AG09309 (cell line): Measurements from ENCODE around the gene RRAGD.
A peak's percentile ranks its signal among the peaks of the same experiment; 100 is the strongest.

ENCODE experiments used
- DNase-seq: peaks from one replicate; pipeline ENCODE4 v3.0.0-alpha.2; 2010; ENCODE audit warnings: low read depth
- H3K4me3 ChIP-seq: 2 replicates; pipeline ENCODE4 v1.5.1; 2011; ENCODE audit warnings: mild to moderate bottlenecking, low read depth, low read length, moderate library complexity; ENCODE audit not compliant: control insufficient read depth
- CTCF ChIP-seq: IDR thresholded peaks from 2 replicates; pipeline ENCODE4 v1.5.1; 2011; ENCODE audit warnings: mild to moderate bottlenecking, low read depth, low read length, inconsistent platforms; ENCODE audit not compliant: insufficient read depth, control insufficient read depth; ENCODE audit errors: missing control alignments

RRAGD gene

GRCh38 chr6:89359561-89359960 lies 52.5 kb downstream of the RRAGD start:
- no peak overlapping the region for H3K4me3 ChIP-seq
- no peak for TF ChIP-seq CTCF
- DNase-seq = no peak

GRCh38 chr6:89357390-89357789 lies 54.7 kb downstream of the RRAGD start:
- no peak overlapping the region for H3K4me3 ChIP-seq
- DNase-seq = no peak
- no peak for TF ChIP-seq CTCF

GRCh38 chr6:89356642-89357170 lies 55.4 kb downstream of the RRAGD start:
- no peak for DNase-seq
- no peak for TF ChIP-seq CTCF
- no peak overlapping the region for H3K4me3 ChIP-seq

- no peak for DNase-seq
- TF ChIP-seq CTCF = no peak
- H3K4me3 ChIP-seq = no peak overlapping the region
These were observed 56.4 kb downstream of the RRAGD start for GRCh38 chr6:89355511-89356194.

GRCh38 chr6:89353702-89354392 lies 58.2 kb downstream of the RRAGD start:
- no peak for DNase-seq
- no peak overlapping the region for H3K4me3 ChIP-seq

GRCh38 chr6:89353118-89353556 lies 58.9 kb downstream of the RRAGD start:
- no peak for TF ChIP-seq CTCF
- H3K4me3 ChIP-seq = peak overlapping the region; percentile 69
- no peak for DNase-seq

More at GRCh38 chr6:89353702-89354392, 58.2 kb downstream of the RRAGD start:
- TF ChIP-seq CTCF = no peak
